A172 (cell line): Measurements from ENCODE around the gene RAP1GAP. TPM values are rescaled to one million over a fixed set of nuclear protein-coding genes. Genes with fewer than 3 reads are reported as not detected.

Source experiments
- DNase-seq: peaks from one replicate; pipeline ENCODE4 v3.0.0-alpha.2; 2015; ENCODE audit warnings: low spot score
- total RNA-seq: library from RNA; depleted of rRNA; stranded (reverse); fragments of >200 nt; shearing (Covaris generic); gene quantifications from 2 replicates; pipeline ENCODE4 v1.2.3, GENCODE V29; 2014

RAP1GAP gene
- total RNA-seq, 1 experiment from 2014 or later: 1.1 TPM

GRCh38 chr1:21610027-21610426 is 59.1 kb downstream of the RAP1GAP start:
- no peak for DNase-seq

GRCh38 chr1:21608798-21609197 is 60.4 kb downstream of the RAP1GAP start:
- no peak for DNase-seq

- DNase-seq: peak; percentile 23
Measured at GRCh38 chr1:21607549-21608529, 61.3 kb downstream of the RAP1GAP start.

GRCh38 chr1:21605964-21606705 is 63.0 kb downstream of the RAP1GAP start:
- no peak for DNase-seq

- no peak for DNase-seq
Measured at GRCh38 chr1:21605012-21605715, 64.0 kb downstream of the RAP1GAP start.

GRCh38 chr1:21604208-21604957 is 64.8 kb downstream of the RAP1GAP start:
- peak; percentile 17 for DNase-seq

GRCh38 chr1:21603177-21604138 is 65.7 kb downstream of the RAP1GAP start:
- no peak for DNase-seq

GRCh38 chr1:21601278-21602048 is 67.7 kb downstream of the RAP1GAP start:
- DNase-seq: no peak

GRCh38 chr1:21599402-21599801 is 69.8 kb downstream of the RAP1GAP start:
- DNase-seq: no peak

GRCh38 chr1:21598904-21599303 is 70.3 kb downstream of the RAP1GAP start:
- DNase-seq: no peak

GRCh38 chr1:21598417-21598816 is 70.7 kb downstream of the RAP1GAP start:
- DNase-seq: no peak

GRCh38 chr1:21597753-21598152 is 71.4 kb downstream of the RAP1GAP start:
- no peak for DNase-seq

- DNase-seq: no peak
Measured at GRCh38 chr1:21596628-21597027, 72.5 kb downstream of the RAP1GAP start.

- DNase-seq: no peak
Measured at GRCh38 chr1:21596174-21596573, 73.0 kb downstream of the RAP1GAP start.

- DNase-seq: peak; percentile 31
Measured at GRCh38 chr1:21594935-21595897, 73.9 kb downstream of the RAP1GAP start.

- peak; percentile 40 for DNase-seq
Measured at GRCh38 chr1:21594501-21594900, 74.7 kb downstream of the RAP1GAP start.

GRCh38 chr1:21593231-21593630 is 75.9 kb downstream of the RAP1GAP start:
- DNase-seq: no peak
